OCI-LY1 (cell line): ENCODE data around the gene MCM8.
"Not testable (repeated sequence)": the region's sequence is repeated elsewhere in the genome, so short reads cannot be mapped to it uniquely, and the experiment has no call there.

Experiments
- H2AFZ ChIP-seq: fragments of 200-600 bp; sonication (generic), shearing (Covaris generic); 2 replicates; pipeline ENCODE4 v1.6.0; 2014; ENCODE audit warnings: antibody characterized with exemption, mild to moderate bottlenecking, low read length
- H3F3A ChIP-seq: fragments of 200-600 bp; sonication (generic), shearing (Covaris generic); 2 replicates; pipeline ENCODE4 v1.6.0; 2014; ENCODE audit warnings: mild to moderate bottlenecking, antibody characterized with exemption, low read length, moderate library complexity; ENCODE audit not compliant: insufficient read depth
- H3K27ac ChIP-seq: fragments of 200-600 bp; sonication (generic); 2 replicates; pipeline ENCODE4 v1.5.1; 2014; ENCODE audit warnings: low read length, mixed run types, mild to moderate bottlenecking, low read depth; ENCODE audit not compliant: poor library complexity, severe bottlenecking
- H3K27me3 ChIP-seq: fragments of 200-600 bp; sonication (generic); 2 replicates; pipeline ENCODE4 v1.6.0; 2014; ENCODE audit warnings: antibody characterized with exemption, mild to moderate bottlenecking, low read length, moderate library complexity; ENCODE audit not compliant: insufficient read depth
- H3K36me3 ChIP-seq: fragments of 200-600 bp; sonication (generic); 2 replicates; pipeline ENCODE4 v1.6.1; 2014; ENCODE audit warnings: mild to moderate bottlenecking, antibody characterized with exemption, low read length, moderate library complexity, mixed read lengths; ENCODE audit not compliant: insufficient read depth
- H3K4me1 ChIP-seq: fragments of 200-600 bp; sonication (generic); 2 replicates; pipeline ENCODE4 v1.5.1; 2014; ENCODE audit warnings: mild to moderate bottlenecking, low read length, moderate library complexity; ENCODE audit not compliant: insufficient read depth, severe bottlenecking
- H3K4me2 ChIP-seq: fragments of 200-600 bp; sonication (generic), shearing (Covaris generic); 2 replicates; pipeline ENCODE4 v1.6.1; 2014; ENCODE audit warnings: low read length
- H3K4me3 ChIP-seq: fragments of 200-600 bp; sonication (generic); 2 replicates; pipeline ENCODE4 v1.5.1; 2014; ENCODE audit warnings: low read length, low read depth, mild to moderate bottlenecking, mixed read lengths; ENCODE audit not compliant: poor library complexity, severe bottlenecking
- H3K79me2 ChIP-seq: fragments of 200-600 bp; shearing (Covaris generic); 2 replicates; pipeline ENCODE4 v1.6.1; 2016; ENCODE audit warnings: mixed run types, low read length, mixed read lengths; ENCODE audit not compliant: insufficient read depth
- H3K9ac ChIP-seq: fragments of 200-600 bp; sonication (generic), shearing (Covaris generic); 2 replicates; pipeline ENCODE4 v1.6.1; 2014; ENCODE audit warnings: mild to moderate bottlenecking, low read length, mixed read lengths
- H3K9me2 ChIP-seq: fragments of 200-600 bp; sonication (generic), shearing (Covaris generic); 2 replicates; pipeline ENCODE4 v1.6.1; 2014; ENCODE audit warnings: low read depth, mild to moderate bottlenecking, low read length, mixed read lengths
- H3K9me3 ChIP-seq: fragments of 200-600 bp; shearing (Covaris generic); 2 replicates; pipeline ENCODE4 v1.6.1; 2014; ENCODE audit warnings: low read length, mixed read lengths
- H4K20me1 ChIP-seq: fragments of 200-600 bp; sonication (generic), shearing (Covaris generic); 2 replicates; pipeline ENCODE4 v1.6.0; 2016; ENCODE audit warnings: mild to moderate bottlenecking, low read length; ENCODE audit not compliant: insufficient read depth
- EZH2 ChIP-seq: fragments of 200-600 bp; sonication (generic), shearing (Covaris generic); IDR thresholded peaks from 2 replicates; pipeline ENCODE4 v1.8.0; 2017; ENCODE audit warnings: borderline replicate concordance, mixed run types, mild to moderate bottlenecking, antibody characterized with exemption, low read length, moderate library complexity, mixed read lengths
- TF ChIP-seq, protein P1 (sequence below): fragments of 200-600 bp; sonication (generic), shearing (Covaris generic); IDR thresholded peaks from 2 replicates; pipeline ENCODE4 v1.5.1; 2017; ENCODE audit warnings: mild to moderate bottlenecking, antibody characterized with exemption, low read length, moderate library complexity, mixed read lengths

Gene MCM8

DNA sequence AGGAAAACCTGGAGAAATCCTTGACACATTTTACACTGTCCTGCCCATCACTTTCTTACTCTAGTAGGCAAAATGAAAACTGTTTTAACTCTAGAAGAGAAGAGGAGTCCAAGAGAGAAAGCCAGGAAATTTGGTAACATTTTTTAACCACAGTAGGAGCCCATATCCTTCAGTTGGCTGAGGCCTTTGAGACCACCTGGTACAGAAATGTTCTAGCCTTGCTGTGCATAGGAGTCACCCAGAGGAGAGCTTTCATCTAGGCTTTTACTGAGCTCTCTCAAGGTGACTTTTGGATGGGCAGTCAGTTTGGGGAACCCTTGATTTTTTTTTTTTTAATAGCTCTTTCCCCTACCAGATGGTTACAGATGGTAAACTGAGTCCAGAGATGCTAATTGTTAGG lies 78.4 kb downstream of the MCM8 start:
- no peak overlapping the region for H3K27ac ChIP-seq

GRCh38 chr20:6029538-6029937 lies 79.1 kb downstream of the MCM8 start:
- H3K9me3 ChIP-seq = peaks cover 5% of the 10 kb centered on the region
- H2AFZ ChIP-seq = no peak overlapping the region
- H3K9ac ChIP-seq = no peak overlapping the region
- no peaks in the 10 kb centered on the region for H3K9me2 ChIP-seq
- H3K36me3 ChIP-seq = peaks cover 48% of the 10 kb centered on the region
- no peaks in the 10 kb centered on the region for H3K79me2 ChIP-seq
- H4K20me1 ChIP-seq = no peaks in the 10 kb centered on the region
- H3K27ac ChIP-seq = no peak overlapping the region
- no peaks in the 10 kb centered on the region for H3K27me3 ChIP-seq
- H3K4me1 ChIP-seq = no peaks in the 10 kb centered on the region
- H3K4me3 ChIP-seq = no peak overlapping the region
- H3K4me2 ChIP-seq = no peak overlapping the region
- no peak for TF ChIP-seq EZH2
- TF ChIP-seq, protein P1, sequence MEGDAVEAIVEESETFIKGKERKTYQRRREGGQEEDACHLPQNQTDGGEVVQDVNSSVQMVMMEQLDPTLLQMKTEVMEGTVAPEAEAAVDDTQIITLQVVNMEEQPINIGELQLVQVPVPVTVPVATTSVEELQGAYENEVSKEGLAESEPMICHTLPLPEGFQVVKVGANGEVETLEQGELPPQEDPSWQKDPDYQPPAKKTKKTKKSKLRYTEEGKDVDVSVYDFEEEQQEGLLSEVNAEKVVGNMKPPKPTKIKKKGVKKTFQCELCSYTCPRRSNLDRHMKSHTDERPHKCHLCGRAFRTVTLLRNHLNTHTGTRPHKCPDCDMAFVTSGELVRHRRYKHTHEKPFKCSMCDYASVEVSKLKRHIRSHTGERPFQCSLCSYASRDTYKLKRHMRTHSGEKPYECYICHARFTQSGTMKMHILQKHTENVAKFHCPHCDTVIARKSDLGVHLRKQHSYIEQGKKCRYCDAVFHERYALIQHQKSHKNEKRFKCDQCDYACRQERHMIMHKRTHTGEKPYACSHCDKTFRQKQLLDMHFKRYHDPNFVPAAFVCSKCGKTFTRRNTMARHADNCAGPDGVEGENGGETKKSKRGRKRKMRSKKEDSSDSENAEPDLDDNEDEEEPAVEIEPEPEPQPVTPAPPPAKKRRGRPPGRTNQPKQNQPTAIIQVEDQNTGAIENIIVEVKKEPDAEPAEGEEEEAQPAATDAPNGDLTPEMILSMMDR = no peak
- H3F3A ChIP-seq = no peaks in the 10 kb centered on the region

More for the DNA sequence above, 78.4 kb downstream of the MCM8 start:
- no peaks in the 10 kb centered on the region for H4K20me1 ChIP-seq
- H3F3A ChIP-seq = no peaks in the 10 kb centered on the region
- no peaks in the 10 kb centered on the region for H3K79me2 ChIP-seq
- no peak overlapping the region for H3K4me2 ChIP-seq
- TF ChIP-seq EZH2 = no peak
- TF ChIP-seq, protein P1 = no peak
- no peaks in the 10 kb centered on the region for H3K27me3 ChIP-seq
- H3K9me3 ChIP-seq = peaks cover 6% of the 10 kb centered on the region
- H3K4me3 ChIP-seq = no peak overlapping the region
- no peak overlapping the region for H3K9ac ChIP-seq
- no peaks in the 10 kb centered on the region for H3K9me2 ChIP-seq
- no peaks in the 10 kb centered on the region for H3K4me1 ChIP-seq
- H2AFZ ChIP-seq = no peak overlapping the region
- peaks cover 48% of the 10 kb centered on the region for H3K36me3 ChIP-seq

- no peaks in the 10 kb centered on the region for H3K9me2 ChIP-seq
- no peak overlapping the region for H3K9ac ChIP-seq
- no peak overlapping the region for H3K4me3 ChIP-seq
- H4K20me1 ChIP-seq = no peaks in the 10 kb centered on the region
- no peak overlapping the region for H3K27ac ChIP-seq
- no peaks in the 10 kb centered on the region for H3K9me3 ChIP-seq
- H2AFZ ChIP-seq = no peak overlapping the region
- no peaks in the 10 kb centered on the region for H3K27me3 ChIP-seq
- H3F3A ChIP-seq = no peaks in the 10 kb centered on the region
- no peaks in the 10 kb centered on the region for H3K4me1 ChIP-seq
- TF ChIP-seq, protein P1 = no peak
- no peak for TF ChIP-seq EZH2
- peaks cover 47% of the 10 kb centered on the region for H3K36me3 ChIP-seq
- no peak overlapping the region for H3K4me2 ChIP-seq
- H3K79me2 ChIP-seq = no peaks in the 10 kb centered on the region
Observed at GRCh38 chr20:6030453-6031080, 80.1 kb downstream of the MCM8 start.

- H4K20me1 ChIP-seq, H3K4me2 ChIP-seq, H3K79me2 ChIP-seq, H3F3A ChIP-seq, H3K27me3 ChIP-seq, H3K4me3 ChIP-seq, H2AFZ ChIP-seq, H3K4me1 ChIP-seq, H3K9me3 ChIP-seq, H3K27ac ChIP-seq, H3K9me2 ChIP-seq, H3K9ac ChIP-seq: not testable (repeated sequence)
- peaks cover 58% of the 10 kb centered on the region for H3K36me3 ChIP-seq
Observed at GRCh38 chr20:6032907-6033306, 82.5 kb downstream of the MCM8 start.
